Gastrocnemius medialis (tissue), 4 donors: Measurements from ENCODE around the gene SLC5A2. TPM values are rescaled to one million over a fixed set of nuclear protein-coding genes. Genes with fewer than 3 reads are reported as not detected.

Experiments used
- ATAC-seq, 2 donors: fragments of 150-250 bp; one replicate each; pipeline ENCODE4 v1.9.1; 2016
- DNase-seq, 2 donors: peaks; one replicate each; pipeline ENCODE4 v3.0.0-alpha.2; 2019
- H3K27ac ChIP-seq, 4 donors: fragments of 200-600 bp; sonication (generic); 1 replicate in 1 of 4; 2 replicates in 3 of 4; pipeline ENCODE4 v1.5.1; 2016 to 2018; ENCODE audit warnings: mild to moderate bottlenecking in 2 of 4, moderate library complexity in 1 of 4
- H3K27me3 ChIP-seq, 3 donors: fragments of 200-600 bp; sonication (generic) in 2 of 3; 1 replicate in 1 of 3; 2 replicates in 2 of 3; pipeline versions ENCODE4 v1.5.1 to v1.6.0; 2016 to 2019; ENCODE audit warnings: mild to moderate bottlenecking in 1 of 3, moderate library complexity in 1 of 3
- H3K36me3 ChIP-seq, 2 donors: fragments of 200-600 bp; sonication (generic) in 1 of 2; one replicate each; pipeline ENCODE4 v1.5.1; 2017 to 2018
- H3K4me1 ChIP-seq, 2 donors: fragments of 200-600 bp; sonication (generic) in 1 of 2; one replicate each; pipeline ENCODE4 v1.5.1; 2016 to 2017; ENCODE audit warnings: mild to moderate bottlenecking in 2 of 2
- H3K4me3 ChIP-seq, 4 donors: fragments of 200-600 bp; sonication (generic) in 3 of 4; 1 replicate in 1 of 4; 2 replicates in 3 of 4; pipeline ENCODE4 v1.5.1; 2016 to 2019; ENCODE audit warnings: mild to moderate bottlenecking in 2 of 4
- H3K9me3 ChIP-seq, 3 donors: fragments of 200-600 bp; sonication (generic) in 2 of 3; 1 replicate in 1 of 3; 2 replicates in 2 of 3; pipeline ENCODE4 v1.5.1; 2016 to 2019
- CTCF ChIP-seq, 5 experiments: fragments of 450-650 bp in 3 of 5; fragments of 200-600 bp in 2 of 5; sonication (generic) in 2 of 5; IDR thresholded peaks in 4 of 5; conservative IDR thresholded peaks in 1 of 5; 1 replicate in 4 of 5; 2 replicates in 1 of 5; pipeline ENCODE4 v1.5.1; 2016 to 2019; ENCODE audit warnings: antibody characterized with exemption in 5 of 5, mild to moderate bottlenecking in 3 of 5, moderate library complexity in 3 of 5
- POLR2A ChIP-seq, 2 donors: fragments of 450-650 bp; IDR thresholded peaks; one replicate each; pipeline ENCODE4 v1.6.1; 2017; ENCODE audit warnings: antibody characterized with exemption in 2 of 2, mild to moderate bottlenecking in 2 of 2, moderate library complexity in 2 of 2
- in situ Hi-C, 4 donors: fragments of 200-750 bp; cut with MboI; loops; one replicate each; pipeline versions ENCODE4 v1.15.0 to v1.8.0; 2017; ENCODE audit warnings: low sequenced_read_pairs in 4 of 4
- intact Hi-C: fragments of 100-400 bp; cut with DNase I; formaldehyde crosslinking; loops from one replicate; pipeline ENCODE4 v1.15.1; 2023; ENCODE audit warnings: low total_unique reads
- total RNA-seq, 4 donors: library from RNA; depleted of rRNA; stranded (reverse); fragments of >200 nt; gene quantifications; one replicate each; pipeline versions ENCODE4 v1.1.0 to v1.2.3, GENCODE V29; 2016

Gene SLC5A2
- total RNA-seq, 4 donors from 2014 or later, result not detected

DNA sequence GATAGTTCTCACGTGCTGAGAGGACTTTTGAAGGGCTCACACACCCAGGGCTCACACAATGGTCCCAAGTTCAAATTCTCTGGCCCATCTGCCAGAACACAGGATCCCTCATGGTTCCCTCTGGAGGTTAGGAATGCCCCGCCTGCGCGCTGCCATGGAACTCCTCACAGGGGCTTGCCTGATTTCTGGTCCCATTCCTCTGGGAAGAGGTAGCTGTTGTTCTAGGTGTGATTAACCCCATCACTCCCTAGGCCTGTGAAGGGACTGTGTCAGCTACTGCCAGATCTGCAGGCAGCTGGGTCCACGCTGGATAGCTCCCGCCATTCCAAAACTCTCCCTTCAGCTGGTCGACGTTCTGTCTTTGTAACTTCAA, 25.9 kb upstream of the SLC5A2 start:
- DNase-seq (no peak), ATAC-seq (no peak)
- H3K27ac ChIP-seq, result peak overlapping the region; percentile 90 to 99 (median 94)
- TF ChIP-seq CTCF (IDR thresholded peaks at IDR 0.05 in 4 of 5, conservative IDR thresholded peaks at IDR 0.05 in 1 of 5) (no peak), POLR2A (IDR thresholded peaks at IDR 0.05) (no peak)
- no peaks in the 10 kb centered on the region for H3K9me3 ChIP-seq
- H3K27me3 ChIP-seq, result no peaks in the 10 kb centered on the region
- in situ Hi-C loops, result loop anchor here in 1 of 4 donors (10.0 kb wide), 1 partner anchor 48 kb away; the partner anchor contains the start of gene RUSF1
- intact Hi-C loops, result loop anchor here (5.0 kb wide), 2 partner anchors 350 to 425 kb away; partner anchors contain the start of genes BCKDK and STX4
- peak overlapping the region; percentile 77 to 90 (median 86) for H3K4me3 ChIP-seq
- H3K4me1 ChIP-seq, result peaks cover 71 to 75% of the 10 kb centered on the region in 2 donors
- H3K36me3 ChIP-seq, result peaks cover 0 to 5% of the 10 kb centered on the region in 2 donors

DNA sequence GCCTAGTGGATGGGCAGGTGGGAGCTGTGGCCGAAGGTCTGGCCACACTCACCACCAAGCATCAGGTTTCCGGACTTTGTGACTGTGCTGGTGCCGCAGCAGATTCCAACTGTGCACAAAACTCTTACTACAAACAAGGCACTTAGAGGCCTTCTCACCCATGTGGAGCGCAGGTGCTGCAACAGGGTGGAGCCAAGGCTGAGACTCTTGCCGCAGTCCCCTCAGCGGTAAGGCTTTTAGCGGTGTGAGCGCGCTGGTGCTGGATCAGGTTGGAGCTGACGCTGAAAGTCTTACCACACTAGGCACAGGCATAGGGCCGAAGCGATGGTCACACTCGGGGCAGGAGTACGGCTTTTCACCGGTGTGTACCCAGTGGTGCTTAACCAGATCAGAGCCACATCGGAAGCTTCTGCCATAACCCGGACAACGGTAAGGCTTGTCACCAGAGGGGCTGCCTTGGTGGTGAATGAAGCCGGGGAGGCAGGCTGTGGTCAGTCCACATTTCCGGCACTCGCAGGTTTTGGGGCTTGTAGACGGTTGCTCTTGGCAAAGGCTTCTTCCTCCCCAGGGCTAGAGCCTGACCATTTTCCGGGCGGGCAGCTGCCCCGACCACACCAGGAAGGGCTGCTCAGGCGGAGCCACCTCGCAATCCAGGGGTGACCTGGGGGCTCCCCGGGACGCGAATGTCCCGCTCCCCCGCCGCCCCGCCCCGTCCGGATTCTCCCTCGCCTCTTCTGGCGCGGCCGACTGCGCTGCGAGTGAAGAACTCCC, 24.7 kb upstream of the SLC5A2 start:
- H3K27ac ChIP-seq, result peak overlapping the region; percentile 90 to 99 (median 94)
- in situ Hi-C loops, result loop anchor here in 1 of 4 donors (10.0 kb wide), 1 partner anchor 47 kb away; the partner anchor contains the start of gene RUSF1
- peaks cover 59 to 62% of the 10 kb centered on the region in 2 donors for H3K4me1 ChIP-seq
- H3K4me3 ChIP-seq, result peak overlapping the region; percentile 77 to 90 (median 86)
- intact Hi-C loops, result loop anchor here (2.0 to 5.0 kb wide), 5 partner anchors 51 to 759 kb away; partner anchors contain the start of genes BCKDK, RUSF1, SRCAP and STX4
- H3K36me3 ChIP-seq, result peaks cover 0 to 18% of the 10 kb centered on the region in 2 donors
- H3K27me3 ChIP-seq, result no peaks in the 10 kb centered on the region
- TF ChIP-seq CTCF (IDR thresholded peaks at IDR 0.05 in 4 of 5, conservative IDR thresholded peaks at IDR 0.05 in 1 of 5) (peak in 2 of 5 experiments; percentile 43 to 52), POLR2A (IDR thresholded peaks at IDR 0.05) (peak; percentile 67 to 72)
- no peaks in the 10 kb centered on the region for H3K9me3 ChIP-seq
- ATAC-seq, result peak; percentile 5 to 12
- DNase-seq, result peak; percentile 75 to 89

- intact Hi-C loops (loop anchor here (1.0 to 5.0 kb wide), 7 partner anchors 31 to 760 kb away; partner anchors contain the start of genes BCKDK, COX6A2, RUSF1 and SETD1A), in situ Hi-C loops (loop anchor here in 1 of 4 donors (10.0 kb wide), 1 partner anchor 46 kb away; the partner anchor contains the start of gene RUSF1)
- TF ChIP-seq POLR2A (IDR thresholded peaks at IDR 0.05), result peak; percentile 93 to 97
- peak; percentile 33 to 80 (median 74) for TF ChIP-seq CTCF (IDR thresholded peaks at IDR 0.05 in 4 of 5, conservative IDR thresholded peaks at IDR 0.05 in 1 of 5)
- H3K36me3 ChIP-seq, result peaks cover 0 to 26% of the 10 kb centered on the region in 2 donors
- H3K4me3 ChIP-seq, result peak within 1 kb of the TSS; percentile 77 to 90 (median 86)
- H3K27ac ChIP-seq, result peak within 1 kb of the TSS; percentile 90 to 99 (median 94)
- DNase-seq, result peak; percentile 97 to 98
- no peaks in the 10 kb centered on the region for H3K9me3 ChIP-seq
- peaks cover 53 to 57% of the 10 kb centered on the region in 2 donors for H3K4me1 ChIP-seq
- H3K27me3 ChIP-seq, result no peaks in the 10 kb centered on the region
- ATAC-seq, result peak; percentile 78 to 82
These were observed 23.9 kb upstream of the SLC5A2 start, which contains the start of gene ARMC5 for GRCh38 chr16:31458844-31459686. Gene ARMC5 (plus strand): TSS chr16:31459501. CDS start chr16:31459525, 24 bp downstream.
